DOHH2 (cell line): ENCODE results near the gene TANC1.

Experiments used
- H3F3A ChIP-seq: fragments of 200-600 bp; sonication (generic), shearing (Covaris generic); 2 replicates; pipeline ENCODE4 v1.6.0; 2016; ENCODE audit warnings: antibody characterized with exemption, mild to moderate bottlenecking; ENCODE audit not compliant: control insufficient read depth, insufficient read depth
- H3K27ac ChIP-seq: fragments of 200-600 bp; sonication (generic); 2 replicates; pipeline ENCODE4 v1.5.1; 2014; ENCODE audit warnings: low read depth, mild to moderate bottlenecking, low read length, moderate library complexity
- H3K27me3 ChIP-seq: fragments of 200-600 bp; sonication (generic); 2 replicates; pipeline ENCODE4 v1.6.1; 2014; ENCODE audit warnings: mild to moderate bottlenecking, low read length, mixed read lengths; ENCODE audit not compliant: control insufficient read depth
- H3K36me3 ChIP-seq: fragments of 200-600 bp; sonication (generic); 2 replicates; pipeline ENCODE4 v1.6.1; 2014; ENCODE audit warnings: mild to moderate bottlenecking, low read length, moderate library complexity, mixed read lengths; ENCODE audit not compliant: control insufficient read depth
- H3K4me1 ChIP-seq: fragments of 200-600 bp; sonication (generic); 2 replicates; pipeline ENCODE4 v1.6.1; 2014; ENCODE audit warnings: mild to moderate bottlenecking, low read length, mixed read lengths; ENCODE audit not compliant: control insufficient read depth
- H3K4me2 ChIP-seq: fragments of 200-600 bp; sonication (generic); 2 replicates; pipeline ENCODE4 v1.6.0; 2014; ENCODE audit warnings: mild to moderate bottlenecking, low read length, moderate library complexity
- H3K4me3 ChIP-seq: fragments of 200-600 bp; sonication (generic); 2 replicates; pipeline ENCODE4 v1.5.1; 2014; ENCODE audit warnings: mild to moderate bottlenecking, low read length, mixed read lengths
- H3K79me2 ChIP-seq: fragments of 200-600 bp; sonication (generic); 2 replicates; pipeline ENCODE4 v1.6.1; 2014; ENCODE audit warnings: mild to moderate bottlenecking, low read length, mixed read lengths; ENCODE audit not compliant: control insufficient read depth
- H3K9me2 ChIP-seq: fragments of 200-600 bp; sonication (generic); replicated peaks from 2 replicates; pipeline ENCODE4 v1.6.1; 2014; ENCODE audit warnings: mild to moderate bottlenecking, low read length, mixed read lengths; ENCODE audit not compliant: control insufficient read depth
- H3K9me3 ChIP-seq: fragments of 200-600 bp; sonication (generic); 2 replicates; pipeline ENCODE4 v1.6.1; 2014; ENCODE audit warnings: antibody characterized with exemption, low read length, mixed read lengths; ENCODE audit not compliant: control insufficient read depth, insufficient read depth
- H4K20me1 ChIP-seq: fragments of 200-600 bp; sonication (generic); 2 replicates; pipeline ENCODE4 v1.6.0; 2014; ENCODE audit warnings: low read depth, mild to moderate bottlenecking, antibody characterized with exemption, low read length, moderate library complexity; ENCODE audit not compliant: control insufficient read depth, insufficient read depth
- EZH2phosphoT487 ChIP-seq: fragments of 200-600 bp; sonication (generic); IDR thresholded peaks from 2 replicates; pipeline ENCODE4 v1.6.1; 2017; ENCODE audit warnings: borderline replicate concordance, mild to moderate bottlenecking, antibody characterized with exemption, low read length, moderate library complexity, mixed read lengths
- TF ChIP-seq, protein P1 (sequence below): fragments of 200-600 bp; sonication (generic); IDR thresholded peaks from one replicate; pipeline ENCODE4 v1.5.1; 2014; ENCODE audit warnings: antibody characterized with exemption, mild to moderate bottlenecking, low read depth, low read length; ENCODE audit not compliant: poor library complexity, severe bottlenecking

Gene TANC1

DNA sequence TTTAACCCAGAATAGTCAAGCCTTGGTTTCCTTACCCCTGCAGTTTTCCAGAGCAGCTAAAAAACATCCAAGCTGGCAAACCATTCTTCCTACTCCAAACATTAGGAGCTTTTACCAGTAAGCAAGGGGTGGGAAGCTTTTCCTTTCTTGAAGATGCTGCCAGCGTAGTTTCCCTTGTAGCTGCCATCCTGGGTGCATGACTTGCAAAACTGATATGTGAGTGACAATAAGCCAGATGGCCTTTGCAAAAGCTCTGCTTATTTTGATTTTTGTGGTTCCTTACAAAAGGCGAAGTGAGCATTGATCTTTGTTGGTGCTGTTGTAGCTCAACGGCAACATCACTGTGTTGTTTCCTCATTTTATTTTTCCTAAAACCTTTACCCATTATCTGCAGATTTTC is 179.2 kb downstream of the TANC1 start:
- no peaks in the 10 kb centered on the region for H3K79me2 ChIP-seq
- H3K9me3 ChIP-seq, result no peaks in the 10 kb centered on the region
- H3K27ac ChIP-seq, result no peak overlapping the region
- H3K9me2 ChIP-seq, result no peaks in the 10 kb centered on the region
- no peak overlapping the region for H3K4me2 ChIP-seq
- no peak overlapping the region for H3K4me3 ChIP-seq
- no peaks in the 10 kb centered on the region for H3F3A ChIP-seq
- peaks cover 36% of the 10 kb centered on the region for H3K27me3 ChIP-seq
- no peaks in the 10 kb centered on the region for H4K20me1 ChIP-seq
- H3K4me1 ChIP-seq, result no peaks in the 10 kb centered on the region
- no peaks in the 10 kb centered on the region for H3K36me3 ChIP-seq
- TF ChIP-seq, protein P1, sequence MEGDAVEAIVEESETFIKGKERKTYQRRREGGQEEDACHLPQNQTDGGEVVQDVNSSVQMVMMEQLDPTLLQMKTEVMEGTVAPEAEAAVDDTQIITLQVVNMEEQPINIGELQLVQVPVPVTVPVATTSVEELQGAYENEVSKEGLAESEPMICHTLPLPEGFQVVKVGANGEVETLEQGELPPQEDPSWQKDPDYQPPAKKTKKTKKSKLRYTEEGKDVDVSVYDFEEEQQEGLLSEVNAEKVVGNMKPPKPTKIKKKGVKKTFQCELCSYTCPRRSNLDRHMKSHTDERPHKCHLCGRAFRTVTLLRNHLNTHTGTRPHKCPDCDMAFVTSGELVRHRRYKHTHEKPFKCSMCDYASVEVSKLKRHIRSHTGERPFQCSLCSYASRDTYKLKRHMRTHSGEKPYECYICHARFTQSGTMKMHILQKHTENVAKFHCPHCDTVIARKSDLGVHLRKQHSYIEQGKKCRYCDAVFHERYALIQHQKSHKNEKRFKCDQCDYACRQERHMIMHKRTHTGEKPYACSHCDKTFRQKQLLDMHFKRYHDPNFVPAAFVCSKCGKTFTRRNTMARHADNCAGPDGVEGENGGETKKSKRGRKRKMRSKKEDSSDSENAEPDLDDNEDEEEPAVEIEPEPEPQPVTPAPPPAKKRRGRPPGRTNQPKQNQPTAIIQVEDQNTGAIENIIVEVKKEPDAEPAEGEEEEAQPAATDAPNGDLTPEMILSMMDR, result no peak
- TF ChIP-seq EZH2phosphoT487, result no peak

DNA sequence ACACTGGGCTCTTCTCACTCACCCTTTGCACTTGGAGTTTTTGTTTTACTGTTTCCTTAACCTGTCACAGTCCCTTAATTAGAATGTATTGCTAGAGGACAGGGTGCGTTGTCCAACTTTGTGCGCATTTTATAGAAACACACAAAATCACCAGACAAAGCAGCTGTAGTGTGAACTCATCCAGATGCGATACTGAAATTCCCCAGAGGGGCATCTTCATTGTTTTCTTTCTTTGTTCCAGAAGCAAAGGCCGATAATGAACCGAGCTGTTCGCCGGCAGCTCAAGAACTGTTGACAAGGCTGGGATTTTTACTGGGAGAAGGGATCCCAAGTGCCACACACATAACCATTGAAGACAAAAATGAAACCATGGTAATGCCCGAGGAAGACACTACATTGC is 180.5 kb downstream of the TANC1 start:
- H3F3A ChIP-seq, result no peaks in the 10 kb centered on the region
- H3K4me2 ChIP-seq, result no peak overlapping the region
- no peaks in the 10 kb centered on the region for H3K9me2 ChIP-seq
- H3K36me3 ChIP-seq, result no peaks in the 10 kb centered on the region
- H3K27ac ChIP-seq, result no peak overlapping the region
- TF ChIP-seq, protein P1, result no peak
- no peak for TF ChIP-seq EZH2phosphoT487
- no peaks in the 10 kb centered on the region for H4K20me1 ChIP-seq
- H3K4me3 ChIP-seq, result no peak overlapping the region
- H3K79me2 ChIP-seq, result no peaks in the 10 kb centered on the region
- no peaks in the 10 kb centered on the region for H3K4me1 ChIP-seq
- no peaks in the 10 kb centered on the region for H3K9me3 ChIP-seq
- H3K27me3 ChIP-seq, result peaks cover 36% of the 10 kb centered on the region

DNA sequence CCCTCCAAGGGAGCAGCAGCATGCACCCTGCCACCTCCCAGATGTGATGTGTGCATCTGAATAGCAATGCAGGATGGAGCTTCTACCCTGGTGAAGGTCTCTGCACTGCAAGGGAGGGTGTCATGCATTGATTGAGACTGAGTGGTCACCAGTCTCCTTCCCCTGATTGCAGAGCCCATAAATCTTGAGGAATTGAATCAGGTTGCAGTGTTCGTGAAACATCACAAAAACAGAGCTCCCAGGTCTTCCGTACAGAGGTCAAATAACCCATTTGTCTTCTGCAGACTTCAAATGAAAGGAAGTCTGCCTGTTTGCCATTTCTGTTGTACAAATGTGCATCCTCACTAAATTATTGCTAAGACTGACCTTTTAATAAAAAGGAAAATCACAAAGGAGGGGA is 181.3 kb downstream of the TANC1 start:
- Histone ChIP-seq H3K27me3 (peaks cover 36% of the 10 kb centered on the region), H4K20me1 (no peaks in the 10 kb centered on the region), H3K4me3 (no peak overlapping the region), H3K4me1 (no peaks in the 10 kb centered on the region), H3K36me3 (no peaks in the 10 kb centered on the region), H3K9me3 (no peaks in the 10 kb centered on the region), H3K4me2 (no peak overlapping the region), H3K9me2 (no peaks in the 10 kb centered on the region), H3F3A (no peaks in the 10 kb centered on the region), H3K79me2 (no peaks in the 10 kb centered on the region), H3K27ac (no peak overlapping the region)
- TF ChIP-seq EZH2phosphoT487, result no peak
- TF ChIP-seq, protein P1, result no peak
